GM12873 (cell line): ENCODE data around the gene ACVR1B.
A peak's percentile ranks its signal among the peaks of the same experiment; 100 is the strongest.

ENCODE experiments used
- CTCF ChIP-seq: IDR thresholded peaks from 2 replicates; pipeline ENCODE4 v1.5.1; 2012; ENCODE audit warnings: low read depth, mild to moderate bottlenecking, moderate library complexity, low read length, control low read depth; ENCODE audit not compliant: insufficient read depth; ENCODE audit errors: missing control alignments

Gene ACVR1B

GRCh38 chr12:51920046-51920445 lies 31.5 kb upstream of the ACVR1B start:
- no peak for TF ChIP-seq CTCF

GRCh38 chr12:51921017-51921725 lies 30.3 kb upstream of the ACVR1B start:
- TF ChIP-seq CTCF, result no peak

- TF ChIP-seq CTCF, result no peak
Measured at GRCh38 chr12:51922146-51922545, 29.4 kb upstream of the ACVR1B start.

- TF ChIP-seq CTCF, result no peak
Measured at GRCh38 chr12:51922762-51923505, 28.6 kb upstream of the ACVR1B start.

- TF ChIP-seq CTCF, result peak; percentile 83
Measured at GRCh38 chr12:51923506-51924365, 27.8 kb upstream of the ACVR1B start.

GRCh38 chr12:51924551-51925319 lies 26.8 kb upstream of the ACVR1B start:
- TF ChIP-seq CTCF, result no peak
